Measurements from ENCODE around the gene TNIK. TPM values are rescaled to one million over a fixed set of nuclear protein-coding genes. Genes with fewer than 3 reads are reported as not detected.

The TNIK gene
- total RNA-seq, 1 experiment from 2014 or later: 0.69 TPM

DNA sequence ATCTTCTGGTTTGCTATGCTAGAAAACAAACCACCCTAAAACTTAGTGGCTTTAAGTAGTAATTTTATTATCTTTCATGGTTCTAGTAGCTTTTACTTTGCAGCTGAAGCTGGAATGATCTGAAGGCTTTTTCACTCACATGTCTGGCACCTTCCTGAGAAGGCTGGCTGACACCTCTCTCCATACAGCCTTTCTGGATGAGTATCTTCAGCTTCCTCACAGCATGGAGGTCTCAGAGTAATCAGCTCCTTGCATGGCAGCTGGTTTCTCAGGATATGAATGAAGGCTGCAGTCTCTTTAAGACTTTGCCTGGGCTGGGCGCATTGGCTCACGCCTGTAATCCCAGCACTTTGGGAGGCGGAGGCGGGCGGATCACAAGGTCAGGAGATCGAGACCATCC is 50.0 kb downstream of the TNIK start:
- no peaks in the 10 kb centered on the region for H3K4me1 ChIP-seq (ENCODE audit: insufficient read depth, low read length, poor library complexity, severe bottlenecking)
- H3K27me3 ChIP-seq (replicated peaks; ENCODE audit: insufficient read depth, low read depth, low read length, poor library complexity): no peaks in the 10 kb centered on the region
- TF ChIP-seq EZH2 (IDR thresholded peaks at IDR 0.05; ENCODE audit: borderline replicate concordance, low read depth, low read length, poor library complexity, severe bottlenecking): no peak
- no peak for TF ChIP-seq CTCF (conservative IDR thresholded peaks at IDR 0.05; ENCODE audit: low read depth, low read length)
- BruUV-seq (replicated peaks): no TSS peak
- no peaks in the 10 kb centered on the region for H3K36me3 ChIP-seq (ENCODE audit: insufficient read depth, low read length, poor library complexity, severe bottlenecking)
- H3K4me3 ChIP-seq (ENCODE audit: low read depth, low read length, poor library complexity, severe bottlenecking): no peak overlapping the region
- CTCF ChIA-PET: no interaction called here
- H3K9me3 ChIP-seq (ENCODE audit: low read depth, low read length, poor library complexity, severe bottlenecking): no peaks in the 10 kb centered on the region
- POLR2A ChIA-PET (ENCODE audit: low non-redundant PET): no interaction called here
- intact Hi-C loops (cut with micrococcal nuclease; ENCODE audit: unreplicated experiment): no loop called here
- DNase-seq (ENCODE audit: low spot score): no peak
- no peak overlapping the region for H3K27ac ChIP-seq (ENCODE audit: low read depth, low read length, poor library complexity, severe bottlenecking)

GRCh38 chr3:171407759-171408158 is 52.4 kb downstream of the TNIK start:
- Histone ChIP-seq H3K27me3 (replicated peaks; ENCODE audit: insufficient read depth, low read depth, low read length, poor library complexity) (no peaks in the 10 kb centered on the region), H3K36me3 (ENCODE audit: insufficient read depth, low read length, poor library complexity, severe bottlenecking) (no peaks in the 10 kb centered on the region), H3K4me1 (ENCODE audit: insufficient read depth, low read length, poor library complexity, severe bottlenecking) (no peaks in the 10 kb centered on the region), H3K4me3 (ENCODE audit: low read depth, low read length, poor library complexity, severe bottlenecking) (no peak overlapping the region), H3K27ac (ENCODE audit: low read depth, low read length, poor library complexity, severe bottlenecking) (no peak overlapping the region), H3K9me3 (ENCODE audit: low read depth, low read length, poor library complexity, severe bottlenecking) (no peaks in the 10 kb centered on the region)
- intact Hi-C loops (cut with micrococcal nuclease; ENCODE audit: unreplicated experiment): no loop called here
- DNase-seq (ENCODE audit: low spot score): no peak
- no peak for TF ChIP-seq EZH2 (IDR thresholded peaks at IDR 0.05; ENCODE audit: borderline replicate concordance, low read depth, low read length, poor library complexity, severe bottlenecking)
- TF ChIP-seq CTCF (conservative IDR thresholded peaks at IDR 0.05; ENCODE audit: low read depth, low read length): no peak
- no TSS peak for BruUV-seq (replicated peaks)
- ChIA-PET POLR2A (ENCODE audit: low non-redundant PET) (no interaction called here), CTCF (no interaction called here)

DNA sequence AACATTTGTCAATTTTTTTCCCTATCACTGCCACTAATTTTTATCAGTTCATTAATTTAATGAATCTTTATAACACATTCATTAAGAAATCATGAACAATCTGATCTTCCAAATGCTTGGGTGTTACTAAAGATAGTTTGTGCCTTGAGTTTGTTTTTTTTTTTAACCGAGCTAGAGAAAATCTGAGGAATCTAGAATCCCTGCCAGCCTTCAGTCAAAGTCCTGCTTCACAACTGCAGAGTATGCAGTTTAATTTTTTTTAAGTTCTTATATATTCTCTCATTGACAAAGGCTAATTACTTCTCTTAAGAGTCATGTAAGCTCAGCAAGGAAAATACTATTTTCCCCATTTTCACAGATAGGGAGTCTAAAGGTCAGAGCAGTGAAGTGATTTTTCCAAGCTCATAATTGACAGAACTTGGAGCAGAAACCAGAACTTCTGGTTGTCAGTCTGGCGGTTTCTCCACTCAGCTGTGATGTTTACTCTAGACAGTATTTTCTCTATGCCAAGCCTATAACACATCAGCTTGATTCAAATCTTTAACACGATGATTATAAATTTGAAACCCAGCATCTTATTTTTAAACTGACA is 55.7 kb downstream of the TNIK start:
- POLR2A ChIA-PET (ENCODE audit: low non-redundant PET): no interaction called here
- Histone ChIP-seq H3K27ac (ENCODE audit: low read depth, low read length, poor library complexity, severe bottlenecking) (no peak overlapping the region), H3K4me1 (ENCODE audit: insufficient read depth, low read length, poor library complexity, severe bottlenecking) (no peaks in the 10 kb centered on the region), H3K9me3 (ENCODE audit: low read depth, low read length, poor library complexity, severe bottlenecking) (no peaks in the 10 kb centered on the region), H3K4me3 (ENCODE audit: low read depth, low read length, poor library complexity, severe bottlenecking) (no peak overlapping the region), H3K36me3 (ENCODE audit: insufficient read depth, low read length, poor library complexity, severe bottlenecking) (no peaks in the 10 kb centered on the region), H3K27me3 (replicated peaks; ENCODE audit: insufficient read depth, low read depth, low read length, poor library complexity) (peaks cover 9% of the 10 kb centered on the region)
- intact Hi-C loops (cut with micrococcal nuclease; ENCODE audit: unreplicated experiment): no loop called here
- TF ChIP-seq CTCF (conservative IDR thresholded peaks at IDR 0.05; ENCODE audit: low read depth, low read length): no peak
- no peak for TF ChIP-seq EZH2 (IDR thresholded peaks at IDR 0.05; ENCODE audit: borderline replicate concordance, low read depth, low read length, poor library complexity, severe bottlenecking)
- CTCF ChIA-PET: no interaction called here
- DNase-seq (ENCODE audit: low spot score): no peak
- BruUV-seq (replicated peaks): no TSS peak

All from A673 (cell line).